Neural progenitor cell (in vitro differentiated cells): ENCODE data around the gene TCEANC2. TPM values are rescaled to one million over a fixed set of nuclear protein-coding genes. Genes with fewer than 3 reads are reported as not detected.

Source experiments
- DNase-seq: peaks from one replicate; pipeline ENCODE4 v3.0.0-alpha.2; 2016; ENCODE audit warnings: low spot score
- H2AFZ ChIP-seq: fragments of 200-600 bp; sonication (generic); replicated peaks from 2 replicates; pipeline ENCODE4 v1.6.1; 2016; ENCODE audit warnings: antibody characterized with exemption
- H3F3A ChIP-seq: fragments of 200-600 bp; sonication (generic); 2 replicates; pipeline ENCODE4 v1.6.1; 2016; ENCODE audit warnings: antibody characterized with exemption, low read depth
- H3K27ac ChIP-seq: fragments of 200-600 bp; sonication (generic); 2 replicates; pipeline ENCODE4 v1.5.1; 2016; ENCODE audit warnings: mild to moderate bottlenecking
- H3K27me3 ChIP-seq: fragments of 200-600 bp; sonication (generic); 2 replicates; pipeline ENCODE4 v1.6.1; 2016; ENCODE audit warnings: mild to moderate bottlenecking, moderate library complexity
- H3K36me3 ChIP-seq: fragments of 200-600 bp; sonication (generic); 2 replicates; pipeline ENCODE4 v1.5.1; 2016
- H3K4me1 ChIP-seq: fragments of 200-600 bp; sonication (generic); 2 replicates; pipeline ENCODE4 v1.6.1; 2016; ENCODE audit warnings: mixed run types
- H3K4me2 ChIP-seq: fragments of 200-600 bp; sonication (generic); 2 replicates; pipeline ENCODE4 v1.6.1; 2016
- H3K4me3 ChIP-seq: fragments of 200-600 bp; sonication (generic); 2 replicates; pipeline ENCODE4 v1.5.1; 2016
- H3K79me2 ChIP-seq: fragments of 200-600 bp; sonication (generic); 2 replicates; pipeline ENCODE4 v1.6.1; 2016; ENCODE audit warnings: low read depth
- H3K9ac ChIP-seq: fragments of 200-600 bp; sonication (generic); 2 replicates; pipeline ENCODE4 v1.6.1; 2016
- H3K9me3 ChIP-seq: fragments of 200-600 bp; sonication (generic); 2 replicates; pipeline ENCODE4 v1.5.1; 2016; ENCODE audit warnings: low read depth
- H4K20me1 ChIP-seq: fragments of 200-600 bp; sonication (generic); 2 replicates; pipeline ENCODE4 v1.6.1; 2016; ENCODE audit warnings: low read depth
- H3K27ac Mint-ChIP-seq: 3 replicates; pipeline ENCODE4 v1.8.0; 2021; ENCODE audit warnings: mixed read lengths
- H3K27me3 Mint-ChIP-seq: 2 replicates; pipeline ENCODE4 v1.8.0; 2022; ENCODE audit warnings: low read depth, mild to moderate bottlenecking, inconsistent platforms, moderate library complexity, mixed read lengths; ENCODE audit not compliant: insufficient read depth
- H3K36me3 Mint-ChIP-seq: 3 replicates; pipeline ENCODE4 v1.8.0; 2021; ENCODE audit warnings: mixed read lengths
- H3K4me1 Mint-ChIP-seq: 3 replicates; pipeline ENCODE4 v1.8.0; 2021; ENCODE audit warnings: mixed read lengths
- H3K4me3 Mint-ChIP-seq: 3 replicates; pipeline ENCODE4 v1.8.0; 2021; ENCODE audit warnings: mild to moderate bottlenecking, moderate library complexity, mixed read lengths
- H3K9me3 Mint-ChIP-seq: 3 replicates; pipeline ENCODE4 v1.8.0; 2020; ENCODE audit warnings: mixed read lengths
- CTCF ChIP-seq: fragments of 200-600 bp; sonication (generic); IDR thresholded peaks from 2 replicates; pipeline ENCODE4 v1.5.1; 2017; ENCODE audit warnings: antibody characterized with exemption, mild to moderate bottlenecking
- EZH2 ChIP-seq: fragments of 200-600 bp; sonication (generic); IDR thresholded peaks from 2 replicates; pipeline ENCODE4 v1.6.1; 2017; ENCODE audit warnings: antibody characterized with exemption, mild to moderate bottlenecking, moderate library complexity
- EZH2phosphoT487 ChIP-seq: fragments of 200-600 bp; sonication (generic); IDR thresholded peaks from 2 replicates; pipeline ENCODE4 v1.6.1; 2017; ENCODE audit warnings: antibody characterized with exemption
- total RNA-seq: library from RNA; depleted of rRNA; stranded (reverse); fragments of >200 nt; gene quantifications from 2 replicates; pipeline ENCODE4 v1.2.3, GENCODE V29; 2015; ENCODE audit warnings: low replicate concordance

The TCEANC2 gene
- total RNA-seq, 1 donor from 2014 or later: 11.6 TPM

- no peak overlapping the region for H3K27ac Mint-ChIP-seq
- no peaks in the 10 kb centered on the region for H3K9me3 Mint-ChIP-seq
- H3K36me3 Mint-ChIP-seq: peaks cover 2% of the 10 kb centered on the region
- H2AFZ ChIP-seq: peak overlapping the region; percentile 58
- peak; percentile 66 for DNase-seq
- H3K4me1 ChIP-seq: peaks cover 12% of the 10 kb centered on the region
- peaks cover 8% of the 10 kb centered on the region for H3K4me1 Mint-ChIP-seq
- peak overlapping the region; percentile 85 for H3K4me3 ChIP-seq
- peaks cover 63% of the 10 kb centered on the region for H3K79me2 ChIP-seq
- H3K4me3 Mint-ChIP-seq: no peak overlapping the region
- no peaks in the 10 kb centered on the region for H3K27me3 Mint-ChIP-seq
- peak overlapping the region; percentile 44 for H3K9ac ChIP-seq
- peaks cover 21% of the 10 kb centered on the region for H3F3A ChIP-seq
- no peaks in the 10 kb centered on the region for H3K36me3 ChIP-seq
- peaks cover 9% of the 10 kb centered on the region for H4K20me1 ChIP-seq
- H3K27ac ChIP-seq: peak overlapping the region; percentile 67
- H3K4me2 ChIP-seq: peak overlapping the region; percentile 97
- no peaks in the 10 kb centered on the region for H3K9me3 ChIP-seq
- TF ChIP-seq EZH2 (no peak), CTCF (no peak), EZH2phosphoT487 (no peak)
- H3K27me3 ChIP-seq: no peaks in the 10 kb centered on the region
Observed at GRCh38 chr1:54052431-54052933, 926 bp upstream of the TCEANC2 start.

GRCh38 chr1:54053745-54054437 is 483 bp downstream of the TCEANC2 start:
- H3K27me3 Mint-ChIP-seq: no peaks in the 10 kb centered on the region

GRCh38 chr1:54054438-54054749 is 986 bp downstream of the TCEANC2 start:
- Histone ChIP-seq H3K9ac (peak overlapping the region; percentile 64), H2AFZ (peak overlapping the region; percentile 100), H4K20me1 (peaks cover 2% of the 10 kb centered on the region), H3K4me3 (peak overlapping the region; percentile 85), H3K36me3 (no peaks in the 10 kb centered on the region), H3K4me1 (peaks cover 12% of the 10 kb centered on the region), H3K79me2 (peaks cover 44% of the 10 kb centered on the region), H3K9me3 (no peaks in the 10 kb centered on the region), H3K27me3 (no peaks in the 10 kb centered on the region), H3K27ac (no peak overlapping the region), H3K4me2 (peak overlapping the region; percentile 89), H3F3A (peaks cover 21% of the 10 kb centered on the region)
- H3K4me3 Mint-ChIP-seq: no peak overlapping the region
- no peaks in the 10 kb centered on the region for H3K9me3 Mint-ChIP-seq
- DNase-seq: no peak
- no peaks in the 10 kb centered on the region for H3K27me3 Mint-ChIP-seq
- TF ChIP-seq CTCF (no peak), EZH2phosphoT487 (no peak), EZH2 (no peak)
- peaks cover 8% of the 10 kb centered on the region for H3K4me1 Mint-ChIP-seq
- H3K27ac Mint-ChIP-seq: peak overlapping the region; percentile 37
- H3K36me3 Mint-ChIP-seq: peaks cover 2% of the 10 kb centered on the region

More at GRCh38 chr1:54053745-54054437, 483 bp downstream of the TCEANC2 start:
- H3K9me3 ChIP-seq: no peaks in the 10 kb centered on the region
- peaks cover 21% of the 10 kb centered on the region for H3F3A ChIP-seq
- DNase-seq: peak; percentile 73
- peak overlapping the region; percentile 72 for H3K27ac ChIP-seq
- peak overlapping the region; percentile 37 for H3K27ac Mint-ChIP-seq
- peaks cover 49% of the 10 kb centered on the region for H3K79me2 ChIP-seq
- H3K4me1 Mint-ChIP-seq: peaks cover 8% of the 10 kb centered on the region
- H3K36me3 Mint-ChIP-seq: peaks cover 2% of the 10 kb centered on the region
- H2AFZ ChIP-seq: peak overlapping the region; percentile 100
- H3K4me2 ChIP-seq: peak overlapping the region; percentile 89
- H3K27me3 ChIP-seq: no peaks in the 10 kb centered on the region
- peak overlapping the region; percentile 85 for H3K4me3 ChIP-seq
- peaks cover 2% of the 10 kb centered on the region for H4K20me1 ChIP-seq
- TF ChIP-seq CTCF (no peak), EZH2 (no peak), EZH2phosphoT487 (no peak)
- H3K4me1 ChIP-seq: peaks cover 12% of the 10 kb centered on the region
- no peaks in the 10 kb centered on the region for H3K36me3 ChIP-seq
- peak overlapping the region; percentile 64 for H3K9ac ChIP-seq
- no peaks in the 10 kb centered on the region for H3K9me3 Mint-ChIP-seq
- no peak overlapping the region for H3K4me3 Mint-ChIP-seq
